Right forelimb (tissue), 1 donor: ENCODE data around the gene ADGB.

ENCODE experiments used
- DNase-seq: peaks from one replicate; pipeline ENCODE4 v3.0.0-alpha.2; 2018

ADGB gene

GRCh38 chr6:146635165-146635564, 36.4 kb downstream of the ADGB start:
- no peak for DNase-seq

DNA sequence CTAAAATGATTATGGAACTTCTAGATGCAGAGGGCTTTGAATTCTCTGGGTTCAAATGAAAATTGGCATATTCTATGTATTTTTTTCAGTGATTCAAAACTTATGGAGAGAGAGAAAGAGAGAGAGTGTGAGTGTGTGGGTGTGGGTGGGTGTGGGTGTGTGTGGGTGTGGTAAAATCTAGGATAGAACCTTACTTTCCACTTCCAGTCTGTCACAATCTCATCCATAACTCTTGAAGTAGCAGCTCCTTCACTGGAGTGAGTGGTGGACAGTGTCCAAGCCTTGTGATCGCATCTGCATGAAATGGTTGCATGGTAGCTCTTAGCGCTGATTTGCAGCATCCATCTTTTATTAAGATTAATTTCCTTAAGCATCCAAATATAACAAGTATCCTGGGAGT, 37.7 kb downstream of the ADGB start:
- no peak for DNase-seq

DNA sequence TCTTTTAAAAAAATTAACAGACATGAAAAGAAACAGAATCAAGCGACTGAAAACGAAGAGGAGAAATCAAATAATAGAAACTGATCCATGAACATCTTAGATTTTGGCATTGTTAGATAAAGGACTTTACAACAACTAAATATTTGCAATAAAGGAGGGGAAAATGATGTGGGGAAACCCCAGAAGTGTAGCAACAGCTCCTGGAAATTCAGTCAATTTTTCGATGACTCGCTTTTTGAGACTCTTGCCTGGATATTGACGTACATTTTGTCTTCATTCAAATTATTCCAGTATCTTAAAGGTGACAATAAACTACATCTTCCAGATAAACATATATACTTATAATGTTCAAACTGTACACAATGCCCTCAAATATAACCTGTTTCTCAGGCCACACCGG, 44.1 kb downstream of the ADGB start:
- no peak for DNase-seq

- DNase-seq = no peak
Measured at GRCh38 chr6:146650799-146651481, 52.2 kb downstream of the ADGB start.

- DNase-seq = no peak
Measured at GRCh38 chr6:146651482-146651863, 52.7 kb downstream of the ADGB start.

GRCh38 chr6:146657432-146657831, 58.7 kb downstream of the ADGB start:
- no peak for DNase-seq

DNA sequence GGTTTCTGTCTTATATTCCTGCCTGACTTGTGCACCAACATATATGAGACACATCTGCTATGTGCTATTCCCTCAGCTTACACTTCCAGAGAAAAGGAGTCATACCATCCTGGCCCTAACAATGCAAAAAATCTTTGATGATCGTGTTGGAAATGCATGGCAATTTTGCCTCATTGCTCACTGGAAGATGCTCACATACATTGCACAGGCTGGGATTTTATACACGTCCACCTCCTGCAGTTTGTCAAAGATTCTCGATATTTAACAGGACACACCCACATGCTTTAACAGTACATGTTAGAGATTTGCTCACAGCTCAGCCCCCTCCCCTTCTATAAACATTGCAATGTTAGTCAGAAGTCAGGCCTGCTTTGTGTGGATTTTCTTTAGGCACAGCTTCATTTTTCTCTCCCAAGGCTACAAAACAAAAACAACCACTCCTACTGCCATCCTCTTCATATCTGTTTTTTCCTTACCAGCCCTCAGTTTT, 66.1 kb downstream of the ADGB start:
- no peak for DNase-seq

- no peak for DNase-seq
Measured at GRCh38 chr6:146666909-146667308, 68.1 kb downstream of the ADGB start.

- no peak for DNase-seq
Measured at GRCh38 chr6:146670161-146670560, 71.4 kb downstream of the ADGB start.

GRCh38 chr6:146673069-146673468, 74.3 kb downstream of the ADGB start:
- no peak for DNase-seq

GRCh38 chr6:146679386-146679785, 80.6 kb downstream of the ADGB start:
- DNase-seq = no peak

- no peak for DNase-seq
Measured at GRCh38 chr6:146682919-146683318, 84.1 kb downstream of the ADGB start.

DNA sequence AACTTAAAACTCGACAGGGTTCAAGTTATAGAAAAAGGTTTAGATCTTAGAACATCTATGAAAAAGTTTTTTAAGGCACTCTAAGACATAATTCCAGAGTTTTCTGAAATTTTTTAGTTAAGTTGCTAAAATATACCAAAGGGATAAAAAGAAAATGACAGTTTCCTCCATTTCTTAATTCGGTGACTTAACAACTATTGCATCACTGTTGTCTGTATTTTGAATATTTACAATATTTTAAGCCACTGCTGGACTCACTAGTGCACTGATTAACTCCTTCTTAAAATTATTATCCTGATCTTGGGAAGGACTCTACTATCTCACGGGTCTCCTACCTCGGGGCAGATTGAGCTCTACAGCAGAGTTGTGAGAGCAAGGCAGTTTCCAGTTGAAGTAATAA, 91.0 kb downstream of the ADGB start:
- DNase-seq = no peak

GRCh38 chr6:146693342-146693741, 94.6 kb downstream of the ADGB start:
- peak; percentile 42 for DNase-seq

DNA sequence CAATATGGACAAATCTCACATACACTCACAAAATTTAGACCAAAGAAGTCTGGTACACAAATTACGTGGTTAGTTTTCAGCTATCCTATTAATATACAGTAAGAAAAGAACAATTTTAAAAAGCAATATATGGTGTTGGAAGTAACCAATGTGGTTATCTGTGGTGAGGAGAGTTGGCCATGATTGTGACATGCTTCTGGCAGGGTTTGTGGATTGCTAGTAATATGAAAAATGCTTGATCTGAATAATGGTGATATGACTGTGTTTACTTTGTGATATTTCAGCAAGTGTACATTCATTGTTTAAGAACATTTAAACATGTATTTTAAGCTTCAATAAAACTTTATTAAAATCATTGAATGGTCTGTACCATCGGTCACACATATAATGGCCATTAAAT, 99.1 kb downstream of the ADGB start:
- no peak for DNase-seq

DNA sequence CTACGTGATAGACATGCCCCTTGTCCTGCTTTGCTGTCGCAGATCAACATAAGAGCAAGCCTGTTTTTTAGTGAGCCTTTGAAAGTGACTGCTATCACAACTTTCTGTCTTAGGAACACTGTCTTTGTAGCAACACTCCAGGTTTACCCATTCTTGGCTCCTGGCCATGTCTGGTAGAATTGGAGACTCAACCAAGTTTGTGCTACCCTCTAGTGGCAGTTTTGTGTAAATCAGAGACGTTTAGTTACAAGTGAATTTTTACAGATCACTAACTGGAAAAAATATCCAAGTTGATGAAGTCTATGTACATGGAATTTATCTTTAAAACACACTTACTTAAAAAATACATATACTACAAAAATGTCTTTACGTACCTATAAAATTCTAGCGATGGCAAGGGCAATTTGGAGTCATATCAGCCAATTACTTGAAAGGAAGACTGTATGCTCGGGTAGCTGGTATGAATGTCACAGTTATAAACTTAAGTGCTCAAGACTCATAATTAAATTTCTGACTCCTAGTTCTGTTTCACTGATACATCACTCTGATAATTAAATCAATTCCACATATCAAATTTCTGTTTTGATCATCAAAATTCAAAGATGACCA, 101.4 kb downstream of the ADGB start:
- peak; percentile 79 for DNase-seq

DNA sequence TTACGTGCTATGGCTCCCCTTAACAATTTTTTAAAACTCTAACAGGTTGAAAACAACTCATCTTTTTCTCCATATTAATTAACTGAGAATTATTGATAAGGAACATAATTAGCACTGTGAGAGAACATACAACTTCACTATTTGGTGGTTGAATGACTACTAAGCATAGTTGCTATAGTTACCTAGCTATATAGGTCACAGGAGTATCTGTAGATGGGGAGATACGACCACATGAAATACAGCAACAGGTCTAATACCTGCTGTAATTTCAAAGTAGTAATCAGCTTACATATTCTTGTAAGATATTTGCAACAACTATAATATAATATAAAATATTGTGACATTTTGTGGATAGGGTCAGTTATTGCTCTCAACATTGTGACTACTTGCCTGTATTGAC, 102.9 kb downstream of the ADGB start:
- DNase-seq = no peak

GRCh38 chr6:146709036-146709622, 110.4 kb downstream of the ADGB start:
- DNase-seq = no peak

DNA sequence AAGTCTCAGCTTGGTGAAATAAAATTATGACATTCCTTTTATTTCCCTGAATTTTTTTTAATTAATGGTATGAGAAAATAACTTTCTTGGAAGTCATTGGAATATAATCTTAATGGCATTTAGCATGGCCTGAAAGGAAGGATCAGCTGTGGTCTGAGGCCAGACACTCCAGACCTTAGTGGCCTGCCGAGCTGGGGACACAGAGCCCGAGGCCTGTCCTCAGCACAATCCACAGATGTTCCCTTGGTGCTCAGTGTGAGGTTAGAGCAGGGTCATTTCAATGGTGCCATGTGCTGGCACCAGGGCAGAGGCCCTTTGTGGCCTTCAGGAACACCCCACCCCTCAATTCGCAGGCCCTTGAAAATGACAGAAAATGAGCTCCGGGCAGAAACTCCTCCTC, 120.6 kb downstream of the ADGB start:
- no peak for DNase-seq

- DNase-seq = no peak
Measured at GRCh38 chr6:146739696-146740095, 140.9 kb downstream of the ADGB start.

- DNase-seq = no peak
Measured at GRCh38 chr6:146741609-146742008, 142.8 kb downstream of the ADGB start.

- no peak for DNase-seq
Measured at GRCh38 chr6:146753306-146753705, 154.5 kb downstream of the ADGB start.

DNA sequence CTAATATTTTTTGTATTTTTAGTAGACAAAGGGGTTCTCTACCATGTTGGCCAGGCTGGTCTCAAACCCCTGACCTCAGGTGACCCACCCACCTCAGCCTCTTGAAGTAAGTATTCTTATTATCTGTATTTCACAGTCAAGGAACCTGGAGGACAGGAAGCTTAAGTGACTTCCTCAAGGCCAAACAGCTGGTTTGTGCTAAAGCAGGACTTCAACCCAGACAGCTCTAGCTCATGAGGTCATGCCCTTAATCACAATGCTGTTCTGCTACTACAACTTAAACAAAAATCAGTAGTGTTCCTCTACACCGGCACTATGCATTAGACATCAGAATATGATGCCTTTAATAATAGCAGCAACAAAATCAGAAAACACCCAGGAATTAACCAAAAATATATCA, 168.9 kb downstream of the ADGB start:
- no peak for DNase-seq

GRCh38 chr6:146768722-146769121, 169.9 kb downstream of the ADGB start:
- DNase-seq = no peak
